ENCODE measurements around the gene ACYP2.
"Not testable (repeated sequence)": the region's sequence is repeated elsewhere in the genome, so short reads cannot be mapped to it uniquely, and the experiment has no call there.

Gene ACYP2

DNA sequence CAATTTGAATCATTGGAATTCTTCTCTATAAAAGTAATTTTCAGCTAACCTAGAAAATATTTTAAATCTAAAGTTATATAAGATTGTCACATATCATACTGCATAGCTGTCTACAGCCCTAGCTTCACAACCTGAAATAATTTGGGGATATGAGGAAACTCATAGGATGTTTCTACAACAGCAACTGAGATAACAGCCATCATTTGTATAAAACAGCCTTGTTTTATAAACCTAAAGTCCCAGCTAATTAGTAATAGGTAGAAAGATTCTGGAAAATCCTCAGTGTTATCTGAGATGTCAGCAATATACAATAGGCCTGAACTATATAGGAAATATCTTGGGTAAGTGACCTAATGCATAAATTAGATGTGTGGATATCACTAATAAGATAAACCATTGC lies 188.2 kb downstream of the ACYP2 start:
- Histone ChIP-seq H3K27ac (no peak overlapping the region), H3K4me3 (no peak overlapping the region)

GRCh38 chr2:54306556-54306955 lies 191.1 kb downstream of the ACYP2 start:
- no peak overlapping the region for H3K27ac ChIP-seq
- no peak overlapping the region for H3K4me3 ChIP-seq

DNA sequence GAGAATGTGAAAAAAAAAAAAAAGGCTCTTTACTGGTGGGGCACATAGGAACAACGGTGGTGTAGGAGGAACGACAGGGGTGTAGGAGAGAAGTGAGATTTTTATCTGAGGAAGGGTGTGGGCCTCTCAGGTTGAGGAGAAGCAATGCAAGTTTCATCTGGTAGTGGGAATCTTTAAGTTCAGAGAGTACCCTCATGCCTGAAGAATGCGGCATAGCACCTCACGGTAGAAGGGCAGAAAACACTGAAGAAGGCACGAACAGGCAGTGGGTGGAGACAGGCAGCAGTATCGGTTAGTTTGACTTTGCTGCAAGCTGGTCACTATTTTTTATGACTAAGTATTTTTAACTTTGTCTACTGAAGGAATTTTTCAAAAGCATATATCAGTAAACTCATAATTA lies 192.8 kb downstream of the ACYP2 start:
- no peak overlapping the region for H3K27ac ChIP-seq
- no peak overlapping the region for H3K4me3 ChIP-seq

DNA sequence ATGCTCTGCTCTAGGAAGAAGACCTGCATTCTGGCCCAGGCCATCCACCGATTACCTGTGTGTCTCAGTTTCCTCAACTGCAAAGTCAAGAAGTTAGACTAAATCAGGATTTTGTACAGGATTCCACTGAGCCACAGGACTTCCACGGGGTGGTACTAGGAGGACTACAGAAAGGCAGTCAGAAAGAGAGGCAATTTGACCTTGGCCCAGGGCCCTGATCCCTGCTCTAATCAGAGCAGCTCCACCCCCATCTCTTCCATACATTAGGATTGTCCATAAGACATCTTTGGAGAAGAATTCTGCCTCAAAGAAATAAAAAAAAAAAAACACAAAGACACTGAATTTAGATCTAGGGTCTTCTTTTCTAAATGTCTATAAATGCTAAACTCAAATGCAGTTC lies 193.4 kb downstream of the ACYP2 start:
- no peak overlapping the region for H3K4me3 ChIP-seq
- H3K27ac ChIP-seq: no peak overlapping the region

- no peak overlapping the region for H3K27ac ChIP-seq
- no peak overlapping the region for H3K4me3 ChIP-seq
These were observed 194.9 kb downstream of the ACYP2 start for GRCh38 chr2:54310311-54310710.

- Histone ChIP-seq H3K4me3 (no peak overlapping the region), H3K27ac (no peak overlapping the region)
These were observed 195.5 kb downstream of the ACYP2 start for GRCh38 chr2:54310961-54311360.

DNA sequence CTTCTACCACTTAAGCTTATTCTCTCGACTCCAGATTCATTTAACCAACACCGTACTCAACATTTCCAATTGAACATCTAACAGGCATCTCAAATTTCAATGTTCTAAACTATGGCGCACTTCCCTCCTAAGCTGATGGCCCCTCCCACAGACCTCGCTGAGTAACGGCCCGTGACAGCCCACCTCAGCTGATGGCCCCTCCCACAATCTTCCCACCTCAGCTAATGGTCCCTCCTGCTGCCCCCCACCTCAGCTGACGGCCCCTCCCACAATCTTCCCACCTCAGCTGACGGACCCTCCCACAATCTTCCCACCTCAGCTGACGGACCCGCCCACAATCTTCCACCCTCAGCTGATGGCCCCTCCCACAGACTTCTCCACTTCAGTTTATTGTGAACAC lies 197.7 kb downstream of the ACYP2 start:
- Histone ChIP-seq H3K27ac (no peak overlapping the region), H3K4me3 (no peak overlapping the region)

- no peak overlapping the region for H3K4me3 ChIP-seq
These were observed 202.6 kb downstream of the ACYP2 start for GRCh38 chr2:54317973-54318372.

DNA sequence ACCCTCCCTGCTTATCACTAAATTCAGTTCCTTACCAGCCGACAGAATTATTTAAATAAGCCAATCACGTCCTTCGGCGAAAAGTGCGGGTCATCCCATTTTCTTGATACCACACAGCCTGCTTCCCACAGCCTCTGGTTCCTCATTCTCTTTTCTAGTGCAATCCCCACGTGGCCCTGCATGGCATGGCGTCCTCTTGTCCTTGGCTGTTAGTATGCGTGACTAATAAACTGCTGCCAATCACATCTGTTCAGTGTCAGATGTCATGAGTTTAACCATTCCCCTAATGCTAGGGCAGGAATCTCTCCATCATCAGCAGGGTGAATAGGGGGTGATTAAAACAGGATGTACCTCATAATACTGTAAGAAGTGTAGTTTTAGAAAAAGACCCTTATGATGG lies 203.4 kb downstream of the ACYP2 start:
- H3K27ac ChIP-seq: no peak overlapping the region
- H3K4me3 ChIP-seq: no peak overlapping the region

More at GRCh38 chr2:54317973-54318372, 202.6 kb downstream of the ACYP2 start:
- H3K27ac ChIP-seq: no peak overlapping the region

GRCh38 chr2:54321047-54321446 lies 205.6 kb downstream of the ACYP2 start:
- H3K27ac ChIP-seq: no peak overlapping the region
- no peak overlapping the region for H3K4me3 ChIP-seq

GRCh38 chr2:54324517-54324916 lies 209.1 kb downstream of the ACYP2 start:
- not testable (repeated sequence) for H3K27ac ChIP-seq, H3K4me3 ChIP-seq

GRCh38 chr2:54325148-54325547 lies 209.7 kb downstream of the ACYP2 start:
- Histone ChIP-seq H3K4me3 (no peak overlapping the region), H3K27ac (no peak overlapping the region)

- peak overlapping the region in 6 of 7 experiments; percentile 31 to 55 (median 41) for H3K4me3 ChIP-seq
- peak overlapping the region in 16 of 21 experiments; percentile 38 to 93 (median 77) for H3K27ac ChIP-seq
These were observed 214.2 kb downstream of the ACYP2 start for GRCh38 chr2:54329482-54330161.

GRCh38 chr2:54330162-54330925 lies 214.9 kb downstream of the ACYP2 start:
- Histone ChIP-seq H3K27ac (peak overlapping the region; percentile 35 to 93 (median 76)), H3K4me3 (peak overlapping the region; percentile 31 to 55 (median 41))

- Histone ChIP-seq H3K4me3 (peak overlapping the region; percentile 31 to 55 (median 41)), H3K27ac (peak overlapping the region in 17 of 21 experiments; percentile 13 to 93 (median 78))
These were observed 215.8 kb downstream of the ACYP2 start for GRCh38 chr2:54330926-54331835.

- Histone ChIP-seq H3K27ac (no peak overlapping the region), H3K4me3 (no peak overlapping the region)
These were observed 217.0 kb downstream of the ACYP2 start for GRCh38 chr2:54332386-54332785.

DNA sequence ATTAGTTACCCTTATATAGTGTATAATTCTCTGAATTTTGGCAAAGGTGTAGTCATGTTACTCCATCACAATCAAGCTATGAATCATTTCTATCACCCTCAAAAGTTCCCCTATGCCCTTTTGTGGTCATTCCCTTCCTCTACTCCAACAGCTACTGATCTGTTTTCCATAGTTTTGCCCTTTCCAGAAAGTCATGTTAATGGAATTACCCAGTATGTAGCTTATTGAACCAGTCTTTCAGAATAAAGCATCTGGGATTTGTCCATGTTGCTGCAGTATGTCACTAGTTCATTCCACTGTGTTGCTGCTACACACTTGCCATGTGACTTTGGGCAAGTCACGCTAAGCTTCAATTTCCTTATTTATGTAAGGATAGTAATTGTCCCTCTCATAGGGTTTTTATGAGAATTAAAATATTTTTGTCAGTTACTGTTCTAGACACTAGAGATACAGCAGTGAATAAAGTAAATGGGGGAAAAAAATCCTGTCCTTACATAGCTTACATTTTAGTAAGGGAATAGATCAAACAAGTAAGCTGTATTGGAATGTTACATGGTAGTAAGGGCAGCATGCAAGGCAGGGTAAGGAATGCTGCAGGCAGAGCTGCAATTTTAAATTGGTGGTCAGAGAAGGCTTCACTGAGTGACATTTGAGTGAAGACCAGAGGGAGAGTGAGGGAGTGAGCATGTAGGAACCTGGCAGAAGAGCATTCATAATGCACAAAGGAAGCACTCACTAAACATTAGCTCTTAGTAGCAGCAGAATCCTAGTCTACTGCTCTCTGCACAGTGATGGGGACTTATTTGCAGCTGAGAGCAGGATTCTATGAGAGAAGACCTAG lies 220.9 kb downstream of the ACYP2 start:
- H3K27ac ChIP-seq: peak overlapping the region in 1 of 21 experiments; percentile 12
- H3K4me3 ChIP-seq: no peak overlapping the region

DNA sequence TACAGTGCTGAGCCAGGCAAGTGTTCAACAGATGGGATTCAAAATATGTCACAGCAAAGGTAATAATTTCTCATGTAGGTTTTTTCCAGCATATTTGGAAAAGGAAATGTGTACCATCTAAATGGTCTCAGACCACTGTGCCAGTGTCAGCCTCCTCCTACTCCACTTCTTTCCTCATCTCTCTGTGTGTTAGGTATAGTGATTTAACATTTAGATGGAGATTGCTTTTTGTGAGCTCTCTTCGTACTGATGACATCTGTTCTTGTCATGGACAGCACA lies 221.5 kb downstream of the ACYP2 start:
- Histone ChIP-seq H3K27ac (no peak overlapping the region), H3K4me3 (no peak overlapping the region)

DNA sequence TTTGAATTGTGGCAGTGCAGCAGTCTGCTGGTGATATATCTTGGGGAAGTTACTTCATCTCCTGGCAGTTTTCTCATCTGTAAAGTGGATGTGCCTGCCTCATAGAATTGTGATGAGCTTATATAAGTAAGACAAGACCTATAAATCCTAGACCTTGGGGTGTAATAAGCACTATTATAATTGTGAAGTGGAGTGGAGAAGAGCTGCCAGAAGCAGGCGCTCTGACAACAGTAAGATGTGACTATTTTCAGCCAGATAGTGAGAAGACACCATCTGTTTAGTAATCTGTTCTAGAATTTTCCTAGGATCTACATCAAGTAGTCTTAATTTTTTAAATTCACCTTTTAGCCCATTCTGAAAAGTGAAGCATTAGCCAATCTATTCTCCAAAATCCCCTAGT lies 226.2 kb downstream of the ACYP2 start:
- H3K4me3 ChIP-seq: no peak overlapping the region
- H3K27ac ChIP-seq: no peak overlapping the region

DNA sequence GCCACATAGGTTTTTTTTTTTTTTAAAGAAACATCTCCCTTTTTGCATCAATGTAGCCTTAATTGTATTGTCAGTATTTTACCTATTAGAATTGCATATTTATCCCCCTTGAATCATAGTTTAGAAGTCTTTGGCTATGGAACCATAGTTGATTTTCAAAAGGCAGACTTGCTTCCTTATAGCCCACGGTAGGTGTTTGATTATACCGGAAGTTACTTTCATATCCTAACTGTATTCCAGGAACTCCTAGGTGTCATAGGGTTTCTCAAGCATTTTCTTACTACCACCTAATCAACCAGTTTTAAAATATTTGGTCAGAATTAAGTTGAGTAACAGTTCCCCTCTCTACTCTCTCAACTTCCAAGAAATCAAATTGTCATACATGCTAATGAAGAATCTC lies 227.2 kb downstream of the ACYP2 start:
- Histone ChIP-seq H3K27ac (no peak overlapping the region), H3K4me3 (no peak overlapping the region)
